WI38 (cell line): ENCODE data around the gene IPO5.

ENCODE experiments used
- H3K4me3 ChIP-seq: 2 replicates; pipeline ENCODE4 v1.5.1; 2011; ENCODE audit warnings: low read depth, mild to moderate bottlenecking, control low read depth, low read length
- CTCF ChIP-seq: IDR thresholded peaks from 2 replicates; pipeline ENCODE4 v1.5.1; 2012; ENCODE audit warnings: low read depth, mild to moderate bottlenecking, control low read depth, low read length

IPO5 gene

GRCh38 chr13:97975280-97975847 lies 21.9 kb downstream of the IPO5 start:
- H3K4me3 ChIP-seq = peak overlapping the region; percentile 72
- no peak for TF ChIP-seq CTCF

- H3K4me3 ChIP-seq = peak overlapping the region; percentile 89
- TF ChIP-seq CTCF = no peak
Measured at GRCh38 chr13:97975848-97976609, 22.6 kb downstream of the IPO5 start.

GRCh38 chr13:97976610-97977521 lies 23.4 kb downstream of the IPO5 start:
- peak overlapping the region; percentile 89 for H3K4me3 ChIP-seq
- no peak for TF ChIP-seq CTCF

- peak overlapping the region; percentile 89 for H3K4me3 ChIP-seq
- TF ChIP-seq CTCF = no peak
Measured at GRCh38 chr13:97977982-97978381, 24.5 kb downstream of the IPO5 start.

- peak overlapping the region; percentile 89 for H3K4me3 ChIP-seq
- TF ChIP-seq CTCF = no peak
Measured at GRCh38 chr13:97978651-97979050, 25.2 kb downstream of the IPO5 start.

- no peak for TF ChIP-seq CTCF
- peak overlapping the region; percentile 89 for H3K4me3 ChIP-seq
Measured at GRCh38 chr13:97979051-97979450, 25.6 kb downstream of the IPO5 start.
